ENCODE data around the gene IL4R.

DNA sequence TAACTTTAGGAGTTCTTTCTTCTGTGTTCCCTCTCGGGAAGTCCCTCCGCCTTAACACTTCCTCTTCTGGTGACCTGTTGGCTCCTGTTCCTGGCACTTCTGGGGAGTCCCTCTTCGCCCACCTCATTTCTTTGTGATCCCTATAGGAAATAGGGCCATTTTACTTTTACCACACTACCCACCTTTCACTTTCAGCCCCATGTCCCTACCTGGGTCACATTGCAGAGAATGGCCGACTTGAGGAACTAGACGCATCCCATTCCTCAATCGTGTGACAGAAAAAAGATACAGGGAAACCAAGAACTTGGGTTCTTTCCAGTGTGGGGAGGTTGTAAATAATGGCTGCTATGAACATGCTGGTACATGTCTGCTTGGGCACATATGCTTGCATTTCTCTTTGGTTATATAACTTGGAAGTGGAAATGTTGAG, 94.8 kb downstream of the IL4R start:
- TF ChIP-seq, protein P1, sequence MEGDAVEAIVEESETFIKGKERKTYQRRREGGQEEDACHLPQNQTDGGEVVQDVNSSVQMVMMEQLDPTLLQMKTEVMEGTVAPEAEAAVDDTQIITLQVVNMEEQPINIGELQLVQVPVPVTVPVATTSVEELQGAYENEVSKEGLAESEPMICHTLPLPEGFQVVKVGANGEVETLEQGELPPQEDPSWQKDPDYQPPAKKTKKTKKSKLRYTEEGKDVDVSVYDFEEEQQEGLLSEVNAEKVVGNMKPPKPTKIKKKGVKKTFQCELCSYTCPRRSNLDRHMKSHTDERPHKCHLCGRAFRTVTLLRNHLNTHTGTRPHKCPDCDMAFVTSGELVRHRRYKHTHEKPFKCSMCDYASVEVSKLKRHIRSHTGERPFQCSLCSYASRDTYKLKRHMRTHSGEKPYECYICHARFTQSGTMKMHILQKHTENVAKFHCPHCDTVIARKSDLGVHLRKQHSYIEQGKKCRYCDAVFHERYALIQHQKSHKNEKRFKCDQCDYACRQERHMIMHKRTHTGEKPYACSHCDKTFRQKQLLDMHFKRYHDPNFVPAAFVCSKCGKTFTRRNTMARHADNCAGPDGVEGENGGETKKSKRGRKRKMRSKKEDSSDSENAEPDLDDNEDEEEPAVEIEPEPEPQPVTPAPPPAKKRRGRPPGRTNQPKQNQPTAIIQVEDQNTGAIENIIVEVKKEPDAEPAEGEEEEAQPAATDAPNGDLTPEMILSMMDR (IDR thresholded peaks at IDR 0.05): no peak
- TF ChIP-seq POLR2A (IDR thresholded peaks at IDR 0.05): no peak
